Testis (tissue), 2 donors: Measurements from ENCODE around the gene VPS8.

Source experiments
- POLR2A ChIP-seq: fragments of 450-650 bp; IDR thresholded peaks from one replicate; pipeline ENCODE4 v1.6.1; 2017; ENCODE audit warnings: antibody characterized with exemption, mild to moderate bottlenecking, moderate library complexity
- TF ChIP-seq, protein P1 (sequence below), 3 experiments: fragments of 450-650 bp in 2 of 3; fragments of 200-600 bp in 1 of 3; sonication (generic) in 1 of 3; IDR thresholded peaks; one replicate each; pipeline ENCODE4 v1.5.1; 2016 to 2019; ENCODE audit warnings: antibody characterized with exemption in 3 of 3, mild to moderate bottlenecking in 2 of 3, moderate library complexity in 1 of 3

GRCh38 chr3:184778426-184779332 is 33.3 kb upstream of the VPS8 start:
- TF ChIP-seq, protein P1, sequence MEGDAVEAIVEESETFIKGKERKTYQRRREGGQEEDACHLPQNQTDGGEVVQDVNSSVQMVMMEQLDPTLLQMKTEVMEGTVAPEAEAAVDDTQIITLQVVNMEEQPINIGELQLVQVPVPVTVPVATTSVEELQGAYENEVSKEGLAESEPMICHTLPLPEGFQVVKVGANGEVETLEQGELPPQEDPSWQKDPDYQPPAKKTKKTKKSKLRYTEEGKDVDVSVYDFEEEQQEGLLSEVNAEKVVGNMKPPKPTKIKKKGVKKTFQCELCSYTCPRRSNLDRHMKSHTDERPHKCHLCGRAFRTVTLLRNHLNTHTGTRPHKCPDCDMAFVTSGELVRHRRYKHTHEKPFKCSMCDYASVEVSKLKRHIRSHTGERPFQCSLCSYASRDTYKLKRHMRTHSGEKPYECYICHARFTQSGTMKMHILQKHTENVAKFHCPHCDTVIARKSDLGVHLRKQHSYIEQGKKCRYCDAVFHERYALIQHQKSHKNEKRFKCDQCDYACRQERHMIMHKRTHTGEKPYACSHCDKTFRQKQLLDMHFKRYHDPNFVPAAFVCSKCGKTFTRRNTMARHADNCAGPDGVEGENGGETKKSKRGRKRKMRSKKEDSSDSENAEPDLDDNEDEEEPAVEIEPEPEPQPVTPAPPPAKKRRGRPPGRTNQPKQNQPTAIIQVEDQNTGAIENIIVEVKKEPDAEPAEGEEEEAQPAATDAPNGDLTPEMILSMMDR (IDR thresholded peaks at IDR 0.05): no peak
- TF ChIP-seq POLR2A: no peak
